Endometrial microvascular endothelial cells (primary cell): Measurements from ENCODE around the gene ROBO4. TPM values are rescaled to one million over a fixed set of nuclear protein-coding genes. Genes with fewer than 3 reads are reported as not detected.

ENCODE experiments used
- in situ Hi-C: cut with HindIII; loops from 2 replicates; pipeline ENCODE4 v1.10.0; 2017; ENCODE audit warnings: low sequenced_read_pairs, low pct_unique_long_range_greater_than_20kb; ENCODE audit errors: inconsistent ontology term
- total RNA-seq: library from RNA; depleted of rRNA; stranded (reverse); fragments of >200 nt; gene quantifications from one replicate; pipeline ENCODE4 v1.2.3, GENCODE V29; 2015; ENCODE audit errors: inconsistent ontology term

The ROBO4 gene
- total RNA-seq: 430 TPM

DNA sequence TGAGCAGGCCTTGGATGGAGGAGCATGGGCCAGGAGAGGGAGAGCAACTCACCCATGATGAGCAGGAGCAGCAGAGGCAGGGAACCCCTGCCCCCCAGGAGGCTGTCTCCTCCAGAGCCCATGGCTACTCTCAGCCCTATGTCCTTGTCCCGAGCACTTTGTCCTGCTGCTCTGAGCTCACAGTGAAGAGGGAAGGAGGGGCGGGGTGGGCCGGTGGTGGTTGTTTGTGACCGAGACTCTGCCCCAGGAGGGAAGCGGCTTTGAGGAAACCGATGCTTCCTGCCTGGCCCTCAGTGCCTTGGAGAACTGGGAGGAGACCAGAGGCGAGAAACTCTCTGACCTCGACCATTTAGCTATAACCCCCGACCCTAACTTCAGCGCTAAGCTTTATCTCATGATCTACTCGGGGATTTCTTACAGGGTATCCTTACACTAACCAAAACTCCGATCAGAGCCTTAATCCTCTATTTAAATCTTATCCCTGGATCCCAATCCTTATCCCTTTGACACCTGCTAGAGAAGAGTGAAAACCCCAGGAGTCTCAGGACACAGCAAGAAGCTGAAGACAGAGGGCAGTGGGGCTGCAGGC, at the start of gene ROBO4:
Gene ROBO4 (minus strand): TSS at position 192 of the 589 bp plus-strand sequence. CDS start 70 bp downstream, at position 122.
- in situ Hi-C loops: no loop called here

GRCh38 chr11:124946735-124947141, 49.1 kb upstream of the ROBO4 start:
- in situ Hi-C loops: no loop called here

DNA sequence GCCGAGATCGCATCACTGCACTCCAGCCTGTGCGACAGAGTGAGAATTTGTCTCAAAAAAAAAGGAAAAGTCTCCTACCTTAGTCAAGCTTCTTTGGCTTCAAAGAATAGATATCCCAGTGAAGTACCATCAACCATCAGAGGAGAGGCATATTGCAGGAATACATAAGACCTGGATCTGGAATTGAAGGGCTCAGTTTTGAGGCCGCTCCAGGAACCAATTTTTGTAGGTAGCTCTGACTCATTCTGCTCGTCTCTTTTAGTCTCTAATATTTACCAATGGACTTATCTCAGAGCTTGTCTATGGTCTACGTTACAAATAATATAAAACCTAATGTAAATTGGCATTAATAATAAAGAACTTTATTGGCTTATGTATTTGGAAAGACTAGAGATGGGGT, 48.2 kb upstream of the ROBO4 start:
- in situ Hi-C loops: no loop called here

DNA sequence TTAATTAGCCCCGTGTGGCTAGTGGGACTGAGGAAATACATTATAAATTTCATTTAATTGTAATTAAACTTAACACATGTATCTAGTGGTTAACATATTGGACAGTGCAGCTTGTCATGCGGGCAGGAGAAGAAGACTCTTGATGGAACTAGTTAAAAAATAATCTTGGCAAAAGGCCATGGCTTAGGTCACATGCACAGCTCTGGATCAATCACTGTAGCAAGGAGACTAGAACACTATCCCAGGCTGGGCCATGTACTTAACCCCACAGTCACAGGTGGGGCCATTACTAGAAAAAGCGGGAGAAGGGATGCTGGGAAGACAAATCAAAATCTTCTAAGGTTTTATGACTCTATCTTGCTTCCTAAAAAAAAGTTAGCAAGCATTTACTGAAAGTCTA, 46.9 kb upstream of the ROBO4 start:
- in situ Hi-C loops: no loop called here

- in situ Hi-C loops: no loop called here
Measured at GRCh38 chr11:124943741-124944140, 46.1 kb upstream of the ROBO4 start.

DNA sequence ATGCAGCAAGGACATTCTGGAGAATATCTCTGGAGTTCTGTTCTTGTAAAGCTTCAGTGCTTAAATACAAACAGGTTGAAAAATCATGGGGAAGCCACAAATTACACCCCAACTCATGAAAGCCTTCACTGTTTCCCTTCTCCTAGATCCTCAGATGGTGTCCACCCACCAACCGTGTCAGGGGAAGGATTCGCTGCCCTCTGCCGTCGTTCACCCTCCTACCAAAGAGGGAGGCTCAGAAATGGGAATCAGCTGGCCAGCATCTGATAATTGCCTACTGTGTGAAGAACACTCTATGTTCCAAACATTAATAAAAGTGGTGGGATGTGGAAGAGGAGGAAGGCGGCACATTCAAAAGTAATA, 45.6 kb upstream of the ROBO4 start:
- in situ Hi-C loops: no loop called here

DNA sequence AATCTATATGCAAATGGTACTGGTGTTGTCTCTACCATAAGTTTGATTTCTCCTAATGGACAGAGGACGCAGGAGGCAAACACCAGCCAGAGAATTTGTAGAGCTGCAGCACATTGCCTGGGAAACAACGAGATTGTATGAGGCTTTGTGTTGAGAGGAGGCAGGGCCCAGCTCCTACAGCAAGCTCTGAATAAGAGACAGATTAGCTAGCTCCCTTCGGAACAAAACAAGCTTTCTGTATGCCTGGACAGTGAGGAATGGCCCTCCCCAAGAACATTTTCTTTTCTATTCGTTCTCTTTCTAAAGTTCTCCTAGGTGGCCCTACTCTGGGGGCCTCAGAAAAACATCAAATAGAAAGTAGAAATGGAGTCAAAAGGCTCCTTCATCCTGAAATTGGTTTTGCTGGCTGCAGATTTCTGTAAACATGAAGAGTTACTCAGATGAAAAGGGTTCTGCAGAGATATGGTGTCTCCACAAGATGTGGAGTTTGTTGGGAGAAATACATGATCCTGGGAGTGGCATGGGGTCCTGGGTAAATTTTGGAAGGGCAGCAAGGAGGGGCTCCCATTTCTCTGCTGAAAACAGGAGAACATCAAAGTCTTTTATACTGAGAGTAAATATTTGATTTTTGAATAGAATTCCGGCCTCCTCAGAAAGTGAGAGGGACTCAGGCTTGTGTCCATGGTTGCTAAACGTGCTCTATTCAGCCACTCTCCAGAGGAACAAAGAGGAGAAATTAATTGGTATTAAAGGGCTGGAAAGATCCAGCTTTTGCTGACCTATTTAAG, 45.0 kb upstream of the ROBO4 start:
- in situ Hi-C loops: no loop called here

DNA sequence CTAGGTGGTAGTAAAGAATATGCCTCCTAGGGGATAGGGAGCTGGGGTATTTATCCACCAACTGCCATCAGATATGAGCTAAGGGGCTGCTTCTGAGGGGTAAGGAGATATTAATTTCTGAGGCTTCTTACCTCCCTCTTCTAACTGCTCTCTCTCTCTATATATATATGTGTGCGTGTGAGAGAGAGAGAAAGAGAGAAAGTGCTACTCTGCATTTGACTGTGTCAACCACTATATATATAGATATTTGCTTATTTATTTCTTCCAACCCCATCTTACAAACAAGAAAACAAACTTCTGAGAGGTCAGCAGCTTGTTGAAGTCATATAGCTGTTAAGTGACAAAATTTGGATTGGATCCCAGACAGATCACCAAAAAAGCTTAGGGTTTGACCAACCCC, 44.0 kb upstream of the ROBO4 start:
- in situ Hi-C loops: no loop called here

DNA sequence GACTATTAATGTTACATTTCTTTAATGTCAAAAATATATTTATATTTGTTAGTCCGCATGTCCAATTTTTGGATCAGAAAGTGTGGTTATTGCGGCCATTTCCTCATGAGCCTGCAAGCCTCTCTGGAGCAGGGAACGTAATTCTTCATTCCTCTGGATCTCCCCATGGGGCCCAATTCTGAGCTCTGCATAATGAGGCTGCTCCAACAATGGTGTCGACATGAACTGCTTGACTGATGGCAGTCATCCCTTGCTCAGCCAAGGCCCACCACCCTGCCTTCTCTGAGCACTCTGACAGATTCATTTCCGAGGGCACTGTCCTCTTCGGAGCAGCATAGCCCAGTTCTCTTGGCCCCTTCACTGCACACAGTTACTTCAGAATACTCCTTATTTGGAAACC, 41.3 kb upstream of the ROBO4 start:
- in situ Hi-C loops: no loop called here

DNA sequence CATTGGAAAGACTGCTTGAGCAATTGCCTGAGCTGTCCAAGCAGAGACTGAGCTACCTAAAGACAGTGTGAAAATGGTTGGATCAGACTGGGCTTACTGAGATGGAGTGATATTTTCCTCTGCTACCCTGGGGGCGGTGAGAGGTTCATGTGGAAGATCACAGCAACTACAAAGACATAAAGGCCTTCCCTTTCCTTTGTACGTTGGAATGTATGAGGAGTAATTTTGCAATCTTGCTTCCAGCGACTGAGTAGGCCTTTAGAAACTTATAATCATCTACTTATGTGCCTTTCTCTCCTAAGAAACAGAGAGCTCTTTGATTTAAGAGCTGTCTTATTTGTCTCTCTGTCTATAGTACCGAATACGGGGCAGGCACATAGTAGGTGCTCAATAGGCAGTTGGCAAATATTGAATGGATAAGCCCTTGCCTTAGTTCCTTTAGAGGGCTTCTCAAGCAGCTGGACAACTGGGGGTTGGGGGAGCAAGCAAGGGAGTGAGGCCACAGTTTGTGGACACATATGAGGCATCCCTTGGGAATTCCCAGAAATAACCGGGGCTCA, 40.6 kb upstream of the ROBO4 start:
- in situ Hi-C loops: no loop called here

GRCh38 chr11:124937336-124937935, 39.8 kb upstream of the ROBO4 start:
- in situ Hi-C loops: no loop called here

- in situ Hi-C loops: no loop called here
Measured at GRCh38 chr11:124935548-124936514, 38.2 kb upstream of the ROBO4 start, which contains the start of gene HEPACAM. Gene HEPACAM (minus strand): TSS chr11:124936047. CDS start chr11:124936006, 41 bp downstream.

GRCh38 chr11:124934862-124935547, 37.3 kb upstream of the ROBO4 start:
- in situ Hi-C loops: no loop called here

DNA sequence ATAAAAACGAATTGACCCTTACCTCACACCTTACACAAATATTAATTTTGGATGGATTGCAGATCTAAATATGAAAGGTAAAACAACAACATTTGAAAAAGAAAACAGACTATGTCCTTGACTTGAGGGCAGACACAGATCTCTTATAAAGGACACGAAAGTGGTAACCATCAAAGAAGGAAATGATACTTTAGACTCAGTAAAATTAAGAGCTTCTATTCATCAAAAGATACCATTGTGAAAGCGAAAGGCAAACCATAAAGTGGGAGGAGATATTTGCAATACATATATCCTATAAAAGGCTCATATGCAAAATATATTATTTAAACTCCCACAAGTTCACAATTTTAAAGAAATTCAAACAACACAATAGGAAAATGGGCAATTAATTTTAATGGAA, 33.1 kb upstream of the ROBO4 start:
- in situ Hi-C loops: no loop called here

DNA sequence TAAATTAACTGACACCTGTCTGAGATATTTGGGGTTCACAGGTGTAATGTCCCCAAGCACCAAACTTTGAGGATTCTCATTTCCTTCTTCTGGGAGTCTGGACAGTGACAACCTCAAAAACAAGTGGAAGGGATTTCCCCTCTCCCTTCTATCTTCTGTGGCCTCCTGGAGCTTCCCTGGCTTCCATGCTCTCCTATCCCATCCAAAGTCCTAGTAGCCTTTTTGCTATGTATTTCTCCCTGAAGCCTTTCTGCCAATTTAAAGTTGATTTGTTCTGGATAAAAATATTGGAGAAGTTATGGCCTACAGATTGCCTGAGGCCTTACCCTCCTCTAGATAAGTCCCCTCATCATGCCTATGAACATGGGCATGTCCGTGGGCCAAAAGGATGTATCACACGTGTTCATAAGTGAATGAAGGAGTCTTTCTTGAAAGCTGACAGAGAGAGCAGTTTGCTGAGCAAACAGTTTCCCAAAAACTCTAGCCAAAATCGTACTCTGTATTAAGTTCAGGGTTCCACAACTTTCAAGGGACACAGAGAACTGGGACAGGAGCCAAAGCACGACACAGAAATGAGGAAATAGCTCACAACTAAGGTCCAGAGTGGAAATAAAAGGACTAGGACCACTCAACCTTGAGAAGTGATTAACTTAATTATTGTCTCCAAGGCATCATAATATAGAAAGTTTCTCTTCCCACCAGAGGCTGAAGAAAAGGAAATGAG, 31.4 kb upstream of the ROBO4 start:
- in situ Hi-C loops: no loop called here

GRCh38 chr11:124923296-124923695, 25.6 kb upstream of the ROBO4 start:
- in situ Hi-C loops: no loop called here

DNA sequence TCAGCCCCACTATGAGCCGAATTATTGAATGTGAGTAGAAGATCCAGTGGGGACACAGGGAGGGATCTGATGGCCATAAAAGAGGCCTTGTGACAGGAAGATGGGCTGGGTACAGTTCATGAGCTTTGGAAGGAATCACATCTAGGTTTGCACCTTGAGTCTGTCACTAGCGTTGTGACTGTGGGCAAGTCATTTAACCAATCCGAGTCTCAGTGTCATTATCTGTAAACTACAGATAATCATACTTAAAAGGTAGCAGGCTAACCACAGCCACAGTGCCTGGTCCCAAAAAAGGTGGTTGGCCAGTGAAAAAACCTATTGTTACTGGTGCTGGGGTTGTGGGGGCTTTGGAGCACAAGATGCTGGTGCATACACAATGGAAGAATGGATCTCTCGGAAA, 25.2 kb upstream of the ROBO4 start:
- in situ Hi-C loops: no loop called here
